K562 (cell line): ENCODE measurements around the gene PRSS27. TPM values are rescaled to one million over a fixed set of nuclear protein-coding genes. Genes with fewer than 3 reads are reported as not detected.

Source experiments
- ATF4 ChIP-seq: fragments of 450-650 bp; formaldehyde crosslinking; IDR thresholded peaks from 2 replicates; pipeline ENCODE4 v1.4.0; 2022; ENCODE audit warnings: mild to moderate bottlenecking, moderate library complexity
- CHCHD3 ChIP-seq: fragments of 250-450 bp; sonication (Bioruptor Pico); IDR thresholded peaks from 2 replicates; pipeline ENCODE4 v2.1.2; 2022; ENCODE audit warnings: mild to moderate bottlenecking
- CREB3L1 ChIP-seq: fragments of 450-650 bp; IDR thresholded peaks from 2 replicates; pipeline ENCODE4 v1.6.1; 2014; ENCODE audit warnings: low read depth, mild to moderate bottlenecking, moderate library complexity, borderline replicate concordance
- HDAC1 ChIP-seq, 2 experiments: fragments of 450-650 bp; IDR thresholded peaks; 2 replicates each; pipeline ENCODE4 v1.6.1; 2016 to 2017; ENCODE audit warnings: inconsistent platforms in 1 of 2, mild to moderate bottlenecking in 1 of 2, moderate library complexity in 1 of 2
- KDM1A ChIP-seq, 2 experiments: fragments of 450-650 bp; IDR thresholded peaks; 2 replicates each; pipeline ENCODE4 v1.6.1; 2016; ENCODE audit warnings: mild to moderate bottlenecking in 2 of 2
- KLF10 ChIP-seq: fragments of 250-450 bp; sonication (Bioruptor Pico); IDR thresholded peaks from 2 replicates; pipeline ENCODE4 v1.6.1; 2021; ENCODE audit warnings: matching md5 sums
- LARP7 ChIP-seq: fragments of 450-650 bp; IDR thresholded peaks from 2 replicates; pipeline ENCODE4 v1.6.1; 2016
- MEF2A ChIP-seq: IDR thresholded peaks from 2 replicates; pipeline ENCODE4 v1.6.1; 2011; ENCODE audit warnings: low read depth, mild to moderate bottlenecking, low read length, moderate library complexity; ENCODE audit not compliant: control insufficient read depth
- MTA2 ChIP-seq: fragments of 450-650 bp; IDR thresholded peaks from 2 replicates; pipeline ENCODE4 v1.6.1; 2016; ENCODE audit warnings: low read depth
- NEUROD1 ChIP-seq: fragments of 150-350 bp; IDR thresholded peaks from 2 replicates; pipeline ENCODE4 v1.6.1; 2014; ENCODE audit warnings: borderline replicate concordance, low read length, low read depth; ENCODE audit not compliant: partially characterized antibody
- PTBP1 ChIP-seq: fragments of 200-400 bp; formaldehyde crosslinking; IDR thresholded peaks from 2 replicates; pipeline ENCODE4 v1.6.1; 2017; ENCODE audit warnings: low read depth, low read length
- RAD51 ChIP-seq: fragments of 450-650 bp; IDR thresholded peaks from 2 replicates; pipeline ENCODE4 v1.7.1; 2016; ENCODE audit warnings: low read depth, mild to moderate bottlenecking, borderline replicate concordance
- RBBP5 ChIP-seq: fragments of 200-600 bp; sonication (generic); IDR thresholded peaks from 2 replicates; pipeline ENCODE4 v1.6.1; 2012; ENCODE audit warnings: borderline replicate concordance, mild to moderate bottlenecking, low read length, control low read depth, inconsistent platforms; ENCODE audit not compliant: insufficient read depth, poor library complexity, severe bottlenecking
- STAG1 ChIP-seq: sonication (generic); formaldehyde crosslinking; IDR thresholded peaks from 2 replicates; pipeline ENCODE4 v1.5.0; 2020; ENCODE audit warnings: missing genetic modification reagents, borderline replicate concordance
- TAF9B ChIP-seq: fragments of 450-650 bp; IDR thresholded peaks from 2 replicates; pipeline ENCODE4 v1.6.1; 2018; ENCODE audit warnings: mild to moderate bottlenecking; ENCODE audit not compliant: partially characterized antibody
- THRA ChIP-seq: fragments of 450-650 bp; IDR thresholded peaks from 2 replicates; pipeline ENCODE4 v1.6.1; 2017; ENCODE audit warnings: mild to moderate bottlenecking, moderate library complexity
- ZBTB17 ChIP-seq: fragments of 450-650 bp; formaldehyde crosslinking; IDR thresholded peaks from 2 replicates; pipeline ENCODE4 v1.4.0; 2020; ENCODE audit warnings: mild to moderate bottlenecking
- ZFP1 ChIP-seq: fragments of 450-650 bp; formaldehyde crosslinking; IDR thresholded peaks from 2 replicates; pipeline ENCODE4 v1.4.0; 2020; ENCODE audit warnings: mild to moderate bottlenecking, mixed read lengths
- ZKSCAN3 ChIP-seq: fragments of 250-450 bp; sonication (Bioruptor Pico); IDR thresholded peaks from 2 replicates; pipeline ENCODE4 v1.4.0; 2020
- ZNF217 ChIP-seq: sonication (generic); formaldehyde crosslinking; IDR thresholded peaks from 2 replicates; pipeline ENCODE4 v1.8.0; 2022; ENCODE audit warnings: mild to moderate bottlenecking, missing genetic modification reagents
- ZNF57 ChIP-seq: fragments of 450-650 bp; formaldehyde crosslinking; IDR thresholded peaks from 2 replicates; pipeline ENCODE4 v1.4.0; 2020; ENCODE audit warnings: mild to moderate bottlenecking, moderate library complexity
- polyA plus RNA-seq, 8 experiments: library from polyadenylated mRNA; depleted of rRNA in 4 of 8; stranded (reverse) in 5 of 8; unstranded in 3 of 8; fragments of >200 nt; fragmentation: Nextera tagmentation in 2 of 8; fragmentation: Illumina TruSeq in 1 of 8; extraction: Ambion mirVana in 2 of 8; extraction: Trizol in 1 of 8; gene quantifications; 2 replicates each; pipeline versions ENCODE4 v1.2.1 to v1.2.3, GENCODE V29; 2011 to 2014; ENCODE audit warnings: inconsistent platforms in 1 of 8, missing spikeins in 1 of 8
- total RNA-seq, 7 experiments: library from RNA; depleted of rRNA in 6 of 7; stranded (reverse); fragments of >200 nt in 6 of 7; fragmentation: Illumina TruSeq in 2 of 7; extraction: Trizol in 2 of 7; gene quantifications; 2 replicates each; pipeline versions ENCODE4 v1.2.1 to v1.2.3, GENCODE V29; 2011 to 2021; ENCODE audit warnings: low replicate concordance in 1 of 7
- TF ChIP-seq, protein P1 (sequence below): sonication (generic); formaldehyde crosslinking; IDR thresholded peaks from 2 replicates; pipeline ENCODE4 v1.4.0; 2020; ENCODE audit warnings: mild to moderate bottlenecking, missing genetic modification reagents

The PRSS27 gene
- total and polyA plus RNA-seq, 9 of the 15 experiments (the other 6 are each of a cell fraction or from before 2014, with no cell fraction given): 0.09 to 0.20 (median 0.17) TPM; not detected in 5

- TF ChIP-seq CREB3L1 (no peak), TAF9B (no peak), ATF4 (no peak), RAD51 (no peak), MEF2A (no peak), STAG1 (CRISPR knock-in tag) (no peak), RBBP5 (peak; percentile 66), ZNF217 (no peak), PTBP1 (no peak), ZBTB17 (no peak), THRA (no peak), KDM1A (IDR thresholded peaks at IDR 0.05) (no peak), NEUROD1 (no peak), ZNF57 (CRISPR knock-in tag) (no peak), CHCHD3 (no peak), KLF10 (no peak), LARP7 (no peak), MTA2 (no peak), ZFP1 (CRISPR knock-in tag) (no peak), HDAC1 (IDR thresholded peaks at IDR 0.05) (no peak; a peak in 1 of 4 replicates), ZKSCAN3 (CRISPR knock-in tag) (no peak)
- TF ChIP-seq, protein P1, sequence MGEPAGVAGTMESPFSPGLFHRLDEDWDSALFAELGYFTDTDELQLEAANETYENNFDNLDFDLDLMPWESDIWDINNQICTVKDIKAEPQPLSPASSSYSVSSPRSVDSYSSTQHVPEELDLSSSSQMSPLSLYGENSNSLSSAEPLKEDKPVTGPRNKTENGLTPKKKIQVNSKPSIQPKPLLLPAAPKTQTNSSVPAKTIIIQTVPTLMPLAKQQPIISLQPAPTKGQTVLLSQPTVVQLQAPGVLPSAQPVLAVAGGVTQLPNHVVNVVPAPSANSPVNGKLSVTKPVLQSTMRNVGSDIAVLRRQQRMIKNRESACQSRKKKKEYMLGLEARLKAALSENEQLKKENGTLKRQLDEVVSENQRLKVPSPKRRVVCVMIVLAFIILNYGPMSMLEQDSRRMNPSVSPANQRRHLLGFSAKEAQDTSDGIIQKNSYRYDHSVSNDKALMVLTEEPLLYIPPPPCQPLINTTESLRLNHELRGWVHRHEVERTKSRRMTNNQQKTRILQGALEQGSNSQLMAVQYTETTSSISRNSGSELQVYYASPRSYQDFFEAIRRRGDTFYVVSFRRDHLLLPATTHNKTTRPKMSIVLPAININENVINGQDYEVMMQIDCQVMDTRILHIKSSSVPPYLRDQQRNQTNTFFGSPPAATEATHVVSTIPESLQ (CRISPR knock-in tag): no peak
These were observed 952 bp upstream of the PRSS27 start (continued) for GRCh38 chr16:2720719-2721633.
